ENCODE measurements around the gene HMGCS2.
"Not testable (repeated sequence)": the region's sequence is repeated elsewhere in the genome, so short reads cannot be mapped to it uniquely, and the experiment has no call there.

The HMGCS2 gene

DNA sequence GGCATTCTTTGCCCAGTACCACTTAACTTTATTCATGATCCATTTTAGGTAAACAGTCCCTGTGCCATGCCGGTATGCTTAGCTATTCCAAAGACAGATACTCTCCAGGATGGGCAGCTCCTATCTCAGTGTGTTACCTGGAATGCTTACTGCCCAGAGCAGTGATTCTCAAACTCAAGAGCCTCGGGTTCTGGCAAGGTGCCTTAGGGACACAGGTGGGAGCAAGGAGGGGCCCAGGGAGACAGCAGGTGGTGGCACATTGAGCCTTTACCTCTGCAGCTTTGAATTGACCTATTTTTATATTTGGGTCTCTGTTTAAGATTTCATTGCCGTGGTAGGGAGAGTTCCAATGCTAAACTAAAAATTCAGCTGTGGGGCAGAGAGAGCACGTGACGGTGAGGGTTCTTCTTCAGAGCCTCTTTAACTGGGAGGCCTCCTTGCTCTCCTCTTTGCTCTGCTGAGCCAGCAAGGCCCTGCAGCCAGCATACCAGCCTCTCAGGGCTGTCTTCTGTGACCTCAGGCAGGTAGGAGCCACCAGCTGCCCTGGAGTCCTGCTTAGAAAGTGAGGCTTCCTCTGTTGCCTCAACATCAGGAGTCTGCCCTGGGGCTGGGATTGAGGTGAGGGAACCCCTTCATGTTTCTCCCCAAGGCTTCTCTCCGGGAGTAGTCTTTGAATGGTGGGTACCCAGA lies 36.8 kb downstream of the HMGCS2 start:
- no peak for DNase-seq (ENCODE audit: low read depth in 2 of 2)

DNA sequence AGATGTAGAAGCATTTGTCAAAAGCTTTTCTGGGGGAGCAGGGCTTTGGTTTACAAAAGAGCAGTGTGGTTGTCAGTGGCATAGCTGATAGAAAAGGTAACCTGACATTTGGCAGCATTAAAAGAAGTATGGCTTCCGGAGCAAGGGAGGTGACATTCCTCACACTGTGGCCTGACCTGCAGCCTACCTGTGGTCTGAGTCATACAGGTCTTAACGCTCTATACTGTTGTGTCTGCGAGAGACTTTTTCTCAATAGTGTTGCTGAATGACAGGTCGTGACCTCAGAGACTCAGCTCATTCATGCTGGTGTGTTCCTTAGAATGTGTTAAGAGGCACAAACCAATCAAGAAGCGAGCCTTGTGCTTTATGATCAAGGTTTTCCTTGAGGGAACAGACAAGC lies 37.6 kb downstream of the HMGCS2 start:
- no peak for DNase-seq (ENCODE audit: low read depth in 2 of 2)

DNA sequence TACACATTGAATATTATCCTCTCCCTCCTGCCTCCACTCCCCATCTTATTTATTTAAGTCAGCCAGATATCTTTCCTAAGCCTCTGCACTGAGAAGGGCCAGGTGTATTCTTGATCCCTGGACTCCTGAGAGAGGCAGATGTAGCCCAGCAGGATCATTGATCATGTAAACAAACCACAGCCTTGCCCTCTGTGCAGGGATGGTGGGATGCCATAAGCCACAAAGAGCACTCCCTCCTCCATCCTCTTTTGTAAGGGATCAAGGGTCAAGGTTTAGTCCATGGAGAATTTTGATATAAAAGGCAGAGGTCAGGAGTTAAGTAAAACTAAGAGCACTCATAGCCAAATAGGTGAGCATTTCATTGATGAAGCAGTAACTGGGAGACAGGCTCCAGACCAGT lies 39.7 kb downstream of the HMGCS2 start:
- DNase-seq (ENCODE audit: low read depth in 2 of 2), result no peak

DNA sequence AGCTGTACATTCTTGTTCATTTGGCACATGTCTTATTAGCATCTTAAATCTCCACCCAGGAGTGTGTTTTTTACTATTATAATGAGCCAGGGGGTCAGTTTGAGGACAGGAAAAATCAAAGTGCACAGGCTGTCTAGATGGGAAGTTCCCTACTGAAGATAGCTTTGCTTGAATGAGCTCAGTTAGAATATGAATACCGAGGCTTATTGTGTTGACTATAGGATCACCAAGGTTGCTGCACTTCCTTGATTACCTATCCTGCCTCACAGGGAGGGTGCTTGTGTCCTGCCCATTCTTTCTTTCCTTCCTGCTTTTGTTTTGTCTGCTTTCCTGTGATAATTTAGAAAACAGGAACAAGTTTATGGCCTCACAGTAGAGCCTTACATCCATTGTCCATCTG lies 40.7 kb downstream of the HMGCS2 start:
- no peak for DNase-seq (ENCODE audit: low read depth in 2 of 2)

DNA sequence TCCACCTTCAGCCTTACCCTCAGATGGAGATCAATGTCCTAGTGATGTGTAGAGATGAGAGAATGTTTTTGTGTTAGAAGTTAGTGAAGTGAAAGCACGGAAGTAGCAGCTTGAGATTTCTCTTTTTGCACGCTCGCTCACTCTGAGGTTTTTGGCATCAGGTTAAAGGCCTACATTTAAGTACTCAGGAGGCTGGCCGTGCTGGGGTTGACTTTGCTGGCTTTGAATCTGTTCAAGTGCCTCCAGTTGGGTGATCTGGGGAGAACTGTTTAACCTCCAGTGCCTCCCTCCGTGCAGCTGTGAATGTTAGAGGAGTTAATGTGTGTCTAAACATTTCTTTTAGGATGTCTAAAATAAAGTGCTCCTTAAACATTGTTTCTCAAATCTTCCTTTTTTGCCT lies 43.1 kb downstream of the HMGCS2 start:
- DNase-seq (ENCODE audit: low read depth in 2 of 2), result no peak

DNA sequence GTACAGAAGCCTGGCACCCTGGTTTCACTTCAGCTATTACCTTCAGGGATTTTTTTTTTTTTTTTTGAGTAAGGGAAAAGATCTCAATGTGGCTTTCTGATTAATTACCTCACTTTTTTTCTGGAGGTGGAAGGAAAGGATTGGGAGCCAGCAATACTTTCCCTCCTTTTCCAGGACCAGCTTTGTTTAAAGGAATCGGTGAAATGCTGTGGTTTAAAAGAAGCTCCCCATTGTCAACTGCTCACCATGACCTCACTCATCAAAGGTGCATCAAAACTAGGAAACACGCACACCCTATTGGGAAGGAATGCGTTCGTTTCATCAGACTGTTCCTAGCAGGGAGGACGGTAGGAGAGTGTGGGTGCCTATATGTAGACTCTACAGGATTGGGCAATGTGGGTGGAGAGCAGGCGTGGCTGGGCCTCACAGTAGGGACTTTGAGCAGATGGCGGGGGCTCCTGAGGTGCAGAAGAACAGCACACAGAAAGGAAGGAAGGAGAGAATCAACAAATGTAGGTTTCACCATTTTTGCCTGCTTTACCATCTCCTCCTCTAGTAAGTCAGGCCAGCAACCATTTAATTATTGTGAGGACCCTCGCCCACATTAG lies 44.0 kb downstream of the HMGCS2 start:
- DNase-seq (ENCODE audit: low read depth in 2 of 2), result no peak

DNA sequence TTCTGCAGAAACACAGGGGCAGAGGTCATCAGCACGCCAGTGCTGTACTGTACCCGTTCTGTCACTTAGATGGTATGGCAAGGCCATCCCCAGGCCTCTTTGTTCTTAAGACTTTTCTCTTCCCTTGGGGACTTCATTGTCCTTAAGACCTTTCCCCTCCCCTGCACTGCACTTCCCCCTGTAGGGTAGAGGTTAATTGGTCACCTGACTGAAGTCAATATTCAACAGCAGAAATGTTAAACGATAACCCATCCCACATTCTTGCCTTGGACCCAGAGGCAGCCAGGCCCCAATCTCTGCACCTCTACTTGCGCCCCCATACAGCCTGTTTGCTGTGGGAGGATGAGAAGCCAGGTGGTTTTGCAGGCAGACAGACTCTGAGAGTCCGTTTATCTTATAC lies 46.8 kb downstream of the HMGCS2 start:
- no peak for DNase-seq (ENCODE audit: low read depth in 2 of 2)

DNA sequence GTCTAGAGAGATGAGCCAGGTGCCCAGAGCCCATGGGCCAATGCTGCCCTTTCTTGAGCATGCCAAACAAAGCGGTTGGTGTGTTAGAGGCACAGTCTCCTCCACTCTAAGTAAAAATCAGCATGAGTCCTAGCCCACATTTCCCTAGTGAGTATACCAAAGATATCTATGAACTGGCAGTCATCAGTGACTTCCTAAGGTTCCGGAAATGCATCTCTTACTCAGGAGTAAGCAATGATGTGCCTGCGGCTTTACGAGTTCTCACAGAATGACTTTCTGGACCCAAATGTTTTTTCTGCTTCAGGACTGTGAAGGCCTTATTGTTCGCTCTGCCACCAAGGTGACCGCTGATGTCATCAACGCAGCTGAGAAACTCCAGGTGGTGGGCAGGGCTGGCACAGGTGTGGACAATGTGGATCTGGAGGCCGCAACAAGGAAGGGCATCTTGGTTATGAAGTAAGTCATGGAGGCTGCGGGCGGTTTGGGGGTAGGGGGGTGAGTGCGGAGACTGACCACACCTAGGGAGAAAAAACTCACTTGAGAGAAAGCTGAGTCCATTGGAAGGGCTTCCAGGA lies 47.8 kb downstream of the HMGCS2 start:
- no peak for DNase-seq (ENCODE audit: low read depth in 2 of 2)

DNA sequence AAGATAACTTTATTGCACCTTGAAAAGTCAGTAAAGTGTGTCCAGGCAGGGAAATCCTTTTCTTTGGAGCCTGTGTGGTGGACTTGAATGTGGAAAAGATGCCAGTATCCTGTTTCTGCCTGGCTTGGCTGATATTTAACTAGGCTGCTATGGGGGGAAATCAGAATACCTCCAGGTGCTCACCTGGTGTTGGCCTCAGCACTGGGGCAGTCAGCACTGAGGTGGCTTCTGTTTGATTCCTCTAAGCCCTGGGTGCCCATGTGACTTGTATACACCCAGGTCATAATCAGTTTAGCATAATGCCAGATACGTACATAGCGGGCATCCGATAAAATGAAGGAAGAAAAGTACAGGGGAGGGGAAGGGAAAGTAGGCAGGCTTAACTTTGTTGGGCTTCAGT lies 49.7 kb downstream of the HMGCS2 start:
- no peak for DNase-seq (ENCODE audit: low read depth in 2 of 2)

DNA sequence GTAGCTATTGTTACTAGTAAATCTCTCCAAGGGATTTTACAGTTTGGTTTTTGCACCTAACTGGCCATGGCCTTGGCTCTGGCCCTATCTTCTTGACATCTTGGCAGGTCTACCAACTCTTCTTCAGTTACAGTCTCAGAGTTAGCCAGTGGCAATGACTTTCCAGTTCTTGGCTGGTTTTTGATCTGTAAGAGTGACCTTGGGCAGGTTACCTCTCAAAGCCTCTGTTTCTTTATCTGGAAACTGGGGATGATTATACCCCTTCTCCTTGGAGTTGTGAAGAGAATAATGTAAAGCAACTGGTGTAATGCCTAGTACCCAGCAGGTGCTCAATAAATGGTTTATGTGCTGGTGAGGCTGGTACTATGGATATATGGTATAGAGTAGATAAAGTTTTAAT lies 50.3 kb downstream of the HMGCS2 start:
- DNase-seq (ENCODE audit: low read depth in 2 of 2), result no peak

DNA sequence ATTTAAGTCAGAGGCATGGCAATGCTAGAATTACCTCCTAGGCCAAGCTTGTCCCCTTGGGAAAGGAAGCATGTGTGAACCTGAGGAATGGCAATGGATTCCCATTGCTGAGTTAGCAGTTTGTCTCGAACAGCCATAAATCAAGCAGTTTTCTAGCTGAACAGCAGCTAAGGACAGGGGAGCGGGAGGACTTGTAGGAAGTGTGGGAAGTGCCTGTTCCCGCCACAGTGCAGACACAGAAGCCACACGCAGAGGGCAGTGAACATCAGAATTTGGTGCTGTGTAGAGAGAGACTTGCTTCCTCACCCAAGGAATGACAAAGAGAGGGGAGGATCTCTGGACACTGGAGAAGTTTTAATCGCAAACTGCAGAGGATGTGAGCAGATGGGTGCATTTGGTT lies 53.2 kb downstream of the HMGCS2 start:
- DNase-seq (ENCODE audit: low read depth in 2 of 2), result no peak

DNA sequence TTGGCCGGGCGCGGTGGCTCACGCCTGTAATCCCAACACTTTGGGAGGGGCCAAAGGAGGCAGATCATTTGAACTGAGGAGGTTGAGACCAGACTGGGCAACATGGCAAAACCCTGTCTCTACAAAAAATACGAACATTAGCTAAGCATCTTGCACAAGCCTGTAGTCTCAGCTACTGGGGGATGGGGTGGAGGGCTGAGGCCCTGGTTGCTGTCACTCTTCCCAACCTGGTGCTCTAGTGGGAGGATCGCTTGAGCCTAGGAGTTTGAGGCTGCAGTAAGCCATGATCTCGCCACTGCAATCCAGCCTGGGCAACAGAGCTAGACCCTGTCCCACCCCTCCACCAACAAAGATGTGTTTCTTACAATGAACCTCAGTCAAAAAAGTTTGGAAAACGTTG lies 54.1 kb downstream of the HMGCS2 start:
- DNase-seq (ENCODE audit: low read depth in 2 of 2), result no peak

DNA sequence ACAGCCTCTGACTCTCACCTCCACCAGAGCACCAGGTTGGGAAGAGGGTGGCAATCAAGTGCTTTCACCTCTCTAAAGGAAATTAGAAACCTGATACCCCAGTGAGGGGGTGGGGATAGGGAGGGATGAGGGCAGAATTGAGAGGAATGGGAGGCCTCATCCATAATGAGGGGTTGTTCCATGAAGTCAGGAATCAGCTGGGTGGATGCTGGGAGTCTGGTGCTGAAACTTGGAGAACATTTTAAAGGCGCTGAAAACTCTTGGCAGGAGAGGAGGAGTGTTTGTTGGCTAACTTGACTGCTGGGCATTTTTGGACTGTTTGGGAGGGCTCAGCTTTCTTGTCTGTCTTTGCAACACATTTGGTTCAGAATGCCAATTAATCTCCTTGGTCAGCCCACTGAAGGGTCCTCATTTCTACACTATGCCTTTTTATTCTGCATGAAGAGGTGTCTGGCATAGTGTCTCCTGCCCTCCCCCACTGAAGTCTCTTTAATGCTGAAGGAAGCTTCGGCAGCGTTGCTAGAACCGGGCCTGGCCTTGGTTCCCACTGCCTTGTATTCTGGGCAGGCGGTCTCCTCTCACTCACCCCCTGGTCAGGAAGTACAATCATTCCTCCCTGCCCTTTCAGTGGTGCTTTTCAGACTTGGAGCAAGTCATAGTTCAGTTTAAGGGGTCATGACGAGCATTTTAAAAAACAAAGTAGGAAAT lies 54.8 kb downstream of the HMGCS2 start:
- DNase-seq (ENCODE audit: low read depth in 2 of 2), result no peak

DNA sequence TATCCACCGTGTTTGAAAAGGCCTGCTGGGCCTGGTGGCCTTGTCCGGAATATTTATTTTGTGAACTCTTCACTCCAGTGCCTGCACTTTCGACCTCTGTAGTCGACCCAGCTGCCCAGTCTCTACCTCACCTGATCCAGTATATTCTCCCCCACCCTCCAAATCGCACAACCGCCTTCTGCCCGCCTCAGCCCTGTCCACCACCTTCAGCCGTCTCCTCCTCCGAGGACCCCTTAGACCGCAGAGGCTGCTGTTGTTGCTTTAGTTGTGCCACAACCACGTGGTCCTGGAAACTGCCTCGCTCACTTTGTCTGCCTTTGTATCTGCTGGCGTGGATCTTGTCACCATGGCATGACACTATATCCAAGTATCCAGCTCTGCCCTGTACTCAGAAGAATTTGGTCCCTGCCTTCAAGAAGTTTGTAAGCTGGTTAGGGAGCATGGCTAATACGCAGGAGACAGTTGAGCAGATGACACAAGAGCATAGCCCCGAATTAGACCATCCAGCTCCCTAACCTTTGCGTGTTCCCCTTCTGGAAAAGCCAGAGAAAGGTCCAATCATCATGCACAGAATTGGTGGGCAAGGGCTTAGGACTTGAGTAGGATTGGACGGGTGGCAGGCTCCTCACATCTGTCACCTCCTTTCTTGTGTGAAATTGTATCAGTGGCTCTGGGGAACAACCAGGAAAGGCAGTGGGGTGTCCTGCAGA lies 55.5 kb downstream of the HMGCS2 start:
- DNase-seq (ENCODE audit: low read depth in 2 of 2), result no peak

DNA sequence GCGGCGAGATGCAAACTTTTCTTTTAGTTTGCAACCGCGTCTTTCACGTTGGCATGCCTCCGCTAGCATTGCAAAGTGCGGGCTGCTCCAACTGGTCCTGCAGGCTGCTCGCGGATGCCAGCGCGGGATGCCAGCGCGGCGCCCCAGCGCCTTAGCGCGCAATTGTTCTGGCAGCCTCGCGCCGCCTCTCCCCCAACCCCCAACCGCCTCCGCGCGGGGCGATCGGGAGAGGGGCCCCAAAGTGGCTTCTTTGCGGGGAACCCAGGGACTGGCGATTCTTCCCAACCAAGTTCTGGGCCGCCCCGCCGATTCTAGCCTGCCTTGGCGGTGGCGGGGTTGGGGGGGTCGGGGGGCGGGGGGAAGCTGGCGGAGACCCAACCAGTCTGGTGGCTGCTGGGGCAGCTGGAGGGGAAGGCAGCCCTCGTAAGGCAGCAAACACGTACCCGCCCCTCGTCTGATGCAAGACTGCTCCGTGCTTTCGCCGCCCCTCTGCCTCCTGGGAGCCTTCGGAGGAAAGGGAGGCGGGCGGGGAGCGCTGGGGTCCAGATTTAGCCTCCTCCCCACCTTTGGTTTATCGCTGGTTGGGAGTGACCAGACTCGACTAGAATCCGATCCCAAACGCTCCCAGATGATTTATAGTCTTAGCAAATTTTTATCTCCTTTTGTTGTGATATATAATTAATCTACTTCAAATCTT lies 56.2 kb downstream of the HMGCS2 start:
- peak; percentile 24 to 27 for DNase-seq (ENCODE audit: low read depth in 2 of 2)

DNA sequence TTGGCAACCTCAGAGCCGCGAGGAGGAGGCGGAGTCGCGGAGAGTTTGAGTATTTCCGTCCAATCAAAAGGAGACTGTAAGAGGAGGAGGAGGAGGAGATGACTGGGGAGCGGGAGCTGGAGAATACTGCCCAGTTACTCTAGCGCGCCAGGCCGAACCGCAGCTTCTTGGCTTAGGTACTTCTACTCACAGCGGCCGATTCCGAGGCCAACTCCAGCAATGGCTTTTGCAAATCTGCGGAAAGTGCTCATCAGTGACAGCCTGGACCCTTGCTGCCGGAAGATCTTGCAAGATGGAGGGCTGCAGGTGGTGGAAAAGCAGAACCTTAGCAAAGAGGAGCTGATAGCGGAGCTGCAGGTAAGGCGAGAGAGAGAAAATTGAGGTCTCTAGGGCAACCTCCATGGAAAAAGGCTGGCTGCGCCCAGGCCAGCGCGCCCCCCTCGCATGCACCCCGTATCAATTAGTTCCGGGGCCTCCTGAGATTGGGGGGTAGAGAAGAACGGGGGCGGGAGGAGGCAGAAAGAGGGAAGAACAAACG lies 56.8 kb downstream of the HMGCS2 start, which contains the start of gene PHGDH:
Gene PHGDH, plus strand, starts transcription at position 131 of the 538 bp plus-strand sequence. Its CDS starts 89 bp downstream, at position 220.
- DNase-seq (ENCODE audit: low read depth in 2 of 2), result peak in 1 of 2 donors; percentile 16

DNA sequence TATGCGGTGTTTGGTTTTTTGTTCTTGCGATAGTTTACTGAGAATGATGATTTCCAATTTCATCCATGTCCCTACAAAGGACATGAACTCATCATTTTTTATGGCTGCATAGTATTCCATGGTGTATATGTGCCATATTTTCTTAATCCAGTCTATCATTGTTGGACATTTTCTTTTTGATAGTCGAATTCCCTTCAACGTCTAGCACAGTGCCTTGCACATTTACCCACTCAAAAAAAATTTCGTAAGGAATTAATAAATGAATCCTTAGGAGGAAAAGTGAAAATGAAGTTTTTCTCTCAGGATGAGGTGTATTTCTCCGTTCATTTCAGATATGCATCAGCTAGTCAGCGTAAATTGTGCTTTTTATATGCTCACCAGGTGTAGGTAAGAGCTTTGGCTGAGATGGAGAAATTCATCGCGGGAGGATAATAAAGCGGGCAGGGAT lies 57.3 kb downstream of the HMGCS2 start:
- not testable (repeated sequence) for DNase-seq (ENCODE audit: low read depth in 2 of 2)

DNA sequence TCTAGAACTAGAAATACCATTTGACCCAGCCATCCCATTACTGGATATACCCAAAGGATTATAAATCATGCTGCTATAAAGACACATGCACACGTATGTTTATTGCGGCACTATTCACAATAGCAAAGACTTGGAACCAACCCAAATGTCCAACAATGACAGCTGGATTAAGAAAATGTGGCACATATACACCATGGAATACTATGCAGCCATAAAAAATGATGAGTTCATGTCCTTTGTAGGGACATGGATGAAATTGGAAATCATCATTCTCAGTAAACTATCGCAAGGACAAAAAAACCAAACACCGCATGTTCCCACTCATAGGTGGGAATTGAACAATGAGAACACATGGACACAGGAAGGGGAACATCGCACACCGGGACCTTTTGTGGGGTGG lies 62.1 kb downstream of the HMGCS2 start:
- DNase-seq (ENCODE audit: low read depth in 2 of 2), result not testable (repeated sequence)

DNA sequence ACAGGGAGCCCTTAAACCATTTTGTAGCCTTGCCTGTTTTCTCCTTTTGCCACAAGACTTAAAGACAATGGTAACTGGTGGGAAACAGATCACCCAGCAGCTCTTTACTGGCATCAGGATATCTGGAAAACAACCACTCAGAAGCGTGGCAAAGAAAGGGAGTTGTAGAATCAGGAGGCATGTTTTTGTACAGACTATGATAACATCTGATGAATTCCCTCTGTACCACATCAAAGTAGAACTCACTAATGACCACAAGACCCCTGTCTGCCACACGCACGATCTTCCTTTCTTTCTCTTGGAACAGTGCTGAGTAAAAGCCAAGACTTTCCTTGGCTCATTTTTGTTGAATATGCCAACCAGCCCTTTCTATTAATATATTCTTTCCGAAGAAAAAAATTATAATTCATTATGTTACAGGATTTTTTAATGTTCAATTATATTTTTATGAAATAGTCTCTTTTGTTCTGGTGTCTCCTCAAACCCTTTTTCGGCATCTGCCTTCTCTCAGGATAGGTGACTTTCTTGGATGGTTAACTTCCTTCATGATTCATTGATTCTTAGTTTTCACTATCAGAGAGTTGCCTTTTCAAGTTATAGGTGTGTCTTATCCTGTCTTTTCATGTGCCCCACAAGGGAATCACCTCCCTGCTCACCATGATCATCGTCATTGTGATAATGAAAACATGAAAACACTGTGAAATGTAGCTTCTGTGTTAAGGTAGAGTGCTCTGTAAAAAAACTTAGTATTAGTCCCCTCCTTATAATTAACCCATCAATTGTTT lies 64.8 kb downstream of the HMGCS2 start:
- no peak for DNase-seq (ENCODE audit: low read depth in 2 of 2)

DNA sequence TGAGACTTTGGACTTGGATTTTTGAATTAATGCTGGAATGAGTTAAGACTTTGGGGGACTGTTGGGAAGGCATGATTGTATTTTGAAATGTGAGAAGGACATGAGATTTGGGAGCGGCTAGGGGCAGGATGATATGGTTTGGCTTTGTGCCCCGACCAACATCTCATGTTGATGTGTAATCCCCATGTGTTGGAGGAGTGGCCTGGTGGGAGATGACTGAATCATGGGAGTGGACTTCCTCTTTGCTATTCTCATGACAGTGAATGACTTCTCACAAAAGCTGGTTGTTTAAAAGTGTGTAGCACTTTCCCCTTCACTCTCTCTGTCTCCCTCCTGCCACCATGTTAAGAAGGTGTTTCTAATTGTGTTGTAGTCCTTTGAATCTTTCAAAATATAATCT lies 66.3 kb downstream of the HMGCS2 start:
- DNase-seq (ENCODE audit: low read depth in 2 of 2), result no peak
